Measurements from ENCODE around the gene EXD3.

- TF ChIP-seq POLR2A (IDR thresholded peaks at IDR 0.05; ENCODE audit: low read length) (no peak), GATA1 (IDR thresholded peaks at IDR 0.05; ENCODE audit: low read depth, low read length) (no peak)
These were observed 155.0 kb downstream of the EXD3 start for GRCh38 chr9:137267933-137268355.
